ENCODE data around the gene GUCD1. TPM values are rescaled to one million over a fixed set of nuclear protein-coding genes. Genes with fewer than 3 reads are reported as not detected.

The GUCD1 gene
- total and polyA plus RNA-seq, 12 donors, result 75.4 to 162 (median 112) TPM

DNA sequence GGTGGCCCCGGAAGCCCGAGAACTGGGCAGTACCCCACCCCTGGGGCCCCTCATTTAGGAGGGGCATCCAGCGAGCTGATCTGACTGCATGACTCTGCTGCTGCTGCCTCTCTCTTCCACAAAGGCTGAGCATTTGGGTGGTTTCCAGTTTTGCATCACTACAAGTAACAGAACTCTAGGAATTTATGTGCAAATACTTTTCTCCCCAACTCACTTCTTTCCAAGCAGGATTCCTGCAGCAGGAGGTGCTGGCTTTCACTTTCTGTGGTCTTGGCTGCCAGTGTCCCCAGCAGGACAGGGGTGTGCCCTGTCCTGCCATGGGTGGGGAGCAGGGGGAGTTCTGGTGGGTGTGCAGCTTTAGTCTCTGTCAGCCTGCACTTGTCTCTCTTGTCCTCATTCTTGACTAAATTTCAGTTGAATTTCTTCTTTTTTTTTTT, 38.6 kb downstream of the GUCD1 start:
- TF ChIP-seq POLR2A (IDR thresholded peaks at IDR 0.05), result no peak
- TF ChIP-seq, protein P1, sequence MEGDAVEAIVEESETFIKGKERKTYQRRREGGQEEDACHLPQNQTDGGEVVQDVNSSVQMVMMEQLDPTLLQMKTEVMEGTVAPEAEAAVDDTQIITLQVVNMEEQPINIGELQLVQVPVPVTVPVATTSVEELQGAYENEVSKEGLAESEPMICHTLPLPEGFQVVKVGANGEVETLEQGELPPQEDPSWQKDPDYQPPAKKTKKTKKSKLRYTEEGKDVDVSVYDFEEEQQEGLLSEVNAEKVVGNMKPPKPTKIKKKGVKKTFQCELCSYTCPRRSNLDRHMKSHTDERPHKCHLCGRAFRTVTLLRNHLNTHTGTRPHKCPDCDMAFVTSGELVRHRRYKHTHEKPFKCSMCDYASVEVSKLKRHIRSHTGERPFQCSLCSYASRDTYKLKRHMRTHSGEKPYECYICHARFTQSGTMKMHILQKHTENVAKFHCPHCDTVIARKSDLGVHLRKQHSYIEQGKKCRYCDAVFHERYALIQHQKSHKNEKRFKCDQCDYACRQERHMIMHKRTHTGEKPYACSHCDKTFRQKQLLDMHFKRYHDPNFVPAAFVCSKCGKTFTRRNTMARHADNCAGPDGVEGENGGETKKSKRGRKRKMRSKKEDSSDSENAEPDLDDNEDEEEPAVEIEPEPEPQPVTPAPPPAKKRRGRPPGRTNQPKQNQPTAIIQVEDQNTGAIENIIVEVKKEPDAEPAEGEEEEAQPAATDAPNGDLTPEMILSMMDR (IDR thresholded peaks at IDR 0.05), result no peak
- peak overlapping the region in 1 of 5 donors; percentile 17 for H3K27ac ChIP-seq
- H3K27me3 ChIP-seq, result no peaks in the 10 kb centered on the region
- H3K4me1 ChIP-seq (replicated peaks in 1 of 2), result peaks cover 0 to 6% of the 10 kb centered on the region in 2 donors
- intact Hi-C loops (cut with DNase I), result no loop called here
- no peak overlapping the region for H3K4me3 ChIP-seq
- H3K36me3 ChIP-seq (replicated peaks in 1 of 2), result no peaks in the 10 kb centered on the region
- no peaks in the 10 kb centered on the region for H3K9me3 ChIP-seq (replicated peaks in 1 of 3)
- 30 to 38% (median 36%) methylated on average over 3 of the region's 3 CpGs for WGBS, 4 donors
- DNase-seq, result peak in 4 of 7 donors; percentile 29 to 53 (median 37)

DNA sequence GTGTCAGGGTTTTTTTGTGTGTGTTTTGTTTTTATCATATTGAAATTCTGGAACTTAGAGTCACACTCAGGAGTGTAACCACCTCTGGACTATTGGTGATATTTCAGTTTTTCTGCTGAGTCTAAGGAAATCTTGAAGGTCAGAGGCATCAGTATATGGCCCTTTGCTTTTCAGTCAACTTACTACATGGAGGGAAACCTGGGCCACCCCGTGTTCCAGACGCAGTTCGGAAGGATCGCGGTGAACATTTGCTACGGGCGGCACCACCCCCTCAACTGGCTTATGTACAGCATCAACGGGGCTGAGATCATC, 40.0 kb downstream of the GUCD1 start:
- H3K9me3 ChIP-seq (replicated peaks in 1 of 3), result no peaks in the 10 kb centered on the region
- 91 to 97% (median 93%) methylated on average over 8 of the region's 8 CpGs for WGBS, 4 donors
- H3K27ac ChIP-seq, result no peak overlapping the region
- intact Hi-C loops (cut with DNase I), result no loop called here
- H3K4me1 ChIP-seq (replicated peaks in 1 of 2), result peaks cover 0 to 18% of the 10 kb centered on the region in 2 donors
- H3K4me3 ChIP-seq, result no peak overlapping the region
- DNase-seq, result no peak
- no peak for TF ChIP-seq POLR2A (IDR thresholded peaks at IDR 0.05)
- TF ChIP-seq, protein P1 (IDR thresholded peaks at IDR 0.05), result no peak
- no peaks in the 10 kb centered on the region for H3K36me3 ChIP-seq (replicated peaks in 1 of 2)
- no peaks in the 10 kb centered on the region for H3K27me3 ChIP-seq

DNA sequence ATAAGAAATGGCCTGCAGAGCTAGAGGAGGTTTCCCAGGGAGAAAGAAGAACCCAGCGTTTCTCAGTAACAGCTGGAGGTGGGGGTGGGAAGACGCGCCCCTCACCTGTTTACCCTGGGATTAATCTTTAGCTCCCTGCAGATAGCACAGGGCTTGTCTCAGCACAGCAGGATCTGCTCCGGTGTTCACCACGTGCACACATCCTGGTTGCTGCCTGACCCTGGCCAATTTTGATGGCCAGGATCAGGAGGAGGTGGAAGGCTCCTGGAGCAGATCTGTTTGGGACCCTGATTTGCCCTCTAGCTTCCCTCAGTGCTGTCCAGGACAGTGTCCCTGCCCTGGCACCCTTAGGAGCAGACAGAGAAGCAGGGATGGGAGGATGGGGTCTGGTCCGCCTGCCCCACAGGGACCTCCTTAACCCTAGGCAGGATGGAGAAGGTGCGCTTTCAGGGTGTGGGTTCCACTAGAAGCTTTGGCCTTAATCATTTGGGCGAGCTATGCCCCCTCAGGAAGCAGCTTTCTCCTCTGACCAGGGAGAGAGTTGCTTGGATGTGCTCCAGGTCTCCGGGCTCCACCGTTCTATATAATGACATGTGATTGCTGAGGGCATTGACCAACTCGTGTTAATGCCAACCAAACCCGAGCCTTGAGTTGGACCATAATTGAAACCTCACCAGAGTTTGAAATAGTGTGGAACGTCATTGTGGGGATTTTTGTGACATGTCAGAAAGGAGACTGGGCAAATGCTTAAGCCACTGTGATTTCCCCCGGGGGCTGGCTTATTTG, 40.5 kb downstream of the GUCD1 start:
- intact Hi-C loops (cut with DNase I), result no loop called here
- no peaks in the 10 kb centered on the region for H3K27me3 ChIP-seq
- no peaks in the 10 kb centered on the region for H3K9me3 ChIP-seq (replicated peaks in 1 of 3)
- TF ChIP-seq, protein P1 (IDR thresholded peaks at IDR 0.05), result no peak
- no peak for TF ChIP-seq POLR2A (IDR thresholded peaks at IDR 0.05)
- no peaks in the 10 kb centered on the region for H3K36me3 ChIP-seq (replicated peaks in 1 of 2)
- peaks cover 0 to 18% of the 10 kb centered on the region in 2 donors for H3K4me1 ChIP-seq (replicated peaks in 1 of 2)
- no peak for DNase-seq
- 72 to 84% (median 75%) methylated on average over 11 to 14 of the region's 14 CpGs for WGBS, 4 donors
- no peak overlapping the region for H3K4me3 ChIP-seq
- H3K27ac ChIP-seq, result no peak overlapping the region

DNA sequence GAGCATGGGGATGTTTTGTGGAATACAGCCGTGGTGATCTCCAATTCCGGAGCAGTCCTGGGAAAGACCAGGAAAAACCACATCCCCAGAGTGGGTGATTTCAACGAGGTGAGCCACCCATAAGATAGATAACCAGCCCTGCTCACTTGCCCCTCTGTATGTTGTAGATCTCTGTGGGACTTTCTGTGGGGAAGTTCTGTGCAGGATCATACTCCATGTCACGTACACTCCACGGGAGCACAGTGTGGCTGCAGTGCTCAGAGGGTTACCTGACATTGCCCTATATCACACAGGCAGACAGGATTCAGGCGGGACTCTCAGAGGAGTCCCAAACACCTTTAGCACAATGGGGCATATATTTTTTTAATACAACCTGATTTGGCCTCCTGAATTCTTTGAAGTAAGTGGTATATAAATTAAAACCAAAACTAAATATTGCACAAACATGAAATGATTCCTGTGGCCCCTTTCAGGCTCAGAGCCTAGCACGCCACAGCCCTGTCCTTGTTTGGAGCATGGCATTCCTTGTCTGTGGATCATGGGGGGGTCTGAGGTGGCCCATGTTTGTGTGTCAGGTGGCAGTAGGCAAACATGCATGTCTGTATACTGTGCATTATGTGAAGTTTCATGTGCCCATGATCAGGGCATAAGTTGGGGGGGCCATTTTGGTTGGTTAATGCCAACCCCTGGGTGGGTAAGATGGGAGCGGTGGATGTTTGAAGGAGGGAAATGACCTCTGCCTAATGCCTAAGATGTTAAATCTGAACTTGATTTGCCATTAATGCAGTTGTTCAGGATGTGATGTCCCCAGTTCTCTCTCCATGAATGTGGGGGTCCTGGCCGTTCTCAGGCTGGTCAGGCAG, 41.3 kb downstream of the GUCD1 start:
- Histone ChIP-seq H3K9me3 (replicated peaks in 1 of 3) (no peaks in the 10 kb centered on the region), H3K4me3 (no peak overlapping the region), H3K4me1 (replicated peaks in 1 of 2) (peaks cover 0 to 18% of the 10 kb centered on the region in 2 donors), H3K27me3 (no peaks in the 10 kb centered on the region), H3K36me3 (replicated peaks in 1 of 2) (no peaks in the 10 kb centered on the region), H3K27ac (no peak overlapping the region)
- 80 to 93% (median 90%) methylated on average over 9 of the region's 9 CpGs for WGBS, 4 donors
- intact Hi-C loops (cut with DNase I), result no loop called here
- TF ChIP-seq POLR2A (IDR thresholded peaks at IDR 0.05), result no peak
- TF ChIP-seq, protein P1 (IDR thresholded peaks at IDR 0.05), result no peak
- no peak for DNase-seq

Data from adrenal gland (tissue), 12 donors.